Lung (tissue), 12 donors: ENCODE results near the gene HECTD4. TPM values are rescaled to one million over a fixed set of nuclear protein-coding genes. Genes with fewer than 3 reads are reported as not detected.

ENCODE experiments used
- ATAC-seq: fragments of 200-7000 bp; cut with Tn5 transposase; one replicate; pipeline ENCODE4 v1.9.1; 2020; ENCODE audit warnings: moderate number of reproducible peaks; ENCODE audit not compliant: insufficient read depth, low FRiP score
- DNase-seq, 3 donors: peaks; one replicate each; pipeline ENCODE4 v3.0.0-alpha.2; 2013 to 2017
- H3K27ac ChIP-seq, 2 donors: one replicate each; pipeline ENCODE4 v1.5.1; 2013; ENCODE audit warnings: mild to moderate bottlenecking in 2 of 2, moderate library complexity in 2 of 2, control low read depth in 1 of 2, inconsistent platforms in 1 of 2, low read depth in 1 of 2, low read length in 1 of 2
- H3K27me3 ChIP-seq, 3 donors: one replicate each; pipeline ENCODE4 v1.5.1; 2013; ENCODE audit warnings: low read length in 2 of 3; ENCODE audit not compliant: control insufficient read depth in 3 of 3, insufficient read depth in 3 of 3
- H3K36me3 ChIP-seq, 4 donors: one replicate each; pipeline ENCODE4 v1.5.1; 2013; ENCODE audit warnings: low read length in 4 of 4, mild to moderate bottlenecking in 1 of 4, moderate library complexity in 1 of 4; ENCODE audit not compliant: control insufficient read depth in 4 of 4, insufficient read depth in 4 of 4
- H3K4me1 ChIP-seq, 5 donors: one replicate each; pipeline ENCODE4 v1.5.1; 2013; ENCODE audit warnings: low read length in 5 of 5, mild to moderate bottlenecking in 2 of 5, moderate library complexity in 1 of 5; ENCODE audit not compliant: control insufficient read depth in 5 of 5, insufficient read depth in 5 of 5
- H3K4me3 ChIP-seq: one replicate; pipeline ENCODE4 v1.5.1; 2013; ENCODE audit warnings: mild to moderate bottlenecking, control low read depth, moderate library complexity
- H3K9ac ChIP-seq, 2 donors: one replicate each; pipeline ENCODE4 v1.5.1; 2013; ENCODE audit warnings: low read length in 2 of 2, control low read depth in 1 of 2; ENCODE audit not compliant: insufficient read depth in 1 of 2
- H3K9me3 ChIP-seq, 4 donors: one replicate each; pipeline ENCODE4 v1.5.1; 2013; ENCODE audit warnings: low read length in 3 of 4, mild to moderate bottlenecking in 1 of 4, moderate library complexity in 1 of 4; ENCODE audit not compliant: control insufficient read depth in 4 of 4, insufficient read depth in 3 of 4
- WGBS, 2 donors: extraction: QIAGEN DNeasy Blood & Tissue Kit; methylation state at CpG; one replicate each; pipeline ENCODE4 v1.1.7; 2013; 5-methylcytosine and 5-hydroxymethylcytosine counted together
- polyA plus RNA-seq, 2 donors: library from polyadenylated mRNA; stranded (reverse); fragments of 200-250 nt; gene quantifications; one replicate each; pipeline ENCODE4 v1.2.1, GENCODE V29; 2013
- total RNA-seq, 2 donors: library from RNA; depleted of rRNA in 1 of 2; stranded (reverse); fragments of >200 nt in 1 of 2; gene quantifications; one replicate each; pipeline ENCODE4 v1.2.1, GENCODE V29; 2014 to 2021
- TF ChIP-seq, protein P1 (sequence below): IDR thresholded peaks from 2 replicates; pipeline ENCODE4 v1.5.1; 2012; ENCODE audit warnings: mild to moderate bottlenecking; ENCODE audit errors: control extremely low read depth, extremely low read depth
- donor health status: control.
- donor health status: control.
- donor health status: Bipolar disorder and iron deficiency.
- donor health status: healthy.
- donor health status: DM: yes; HTN: yes; CAD: no.

HECTD4 gene
- total and polyA plus RNA-seq, 4 donors = 4.5 to 96.5 (median 35.7) TPM

- Histone ChIP-seq H3K4me1 (peaks cover 0 to 2% (median 0%) of the 10 kb centered on the region in 5 donors), H3K9ac (no peak overlapping the region), H3K9me3 (no peaks in the 10 kb centered on the region), H3K4me3 (no peak overlapping the region), H3K27me3 (no peaks in the 10 kb centered on the region), H3K36me3 (peaks cover 0 to 25% (median 16%) of the 10 kb centered on the region in 4 donors), H3K27ac (no peak overlapping the region)
- ATAC-seq (no peak), DNase-seq (no peak)
- WGBS, 2 donors = 97 to 100% methylated on average over 3 of the region's 3 CpGs
- TF ChIP-seq, protein P1, sequence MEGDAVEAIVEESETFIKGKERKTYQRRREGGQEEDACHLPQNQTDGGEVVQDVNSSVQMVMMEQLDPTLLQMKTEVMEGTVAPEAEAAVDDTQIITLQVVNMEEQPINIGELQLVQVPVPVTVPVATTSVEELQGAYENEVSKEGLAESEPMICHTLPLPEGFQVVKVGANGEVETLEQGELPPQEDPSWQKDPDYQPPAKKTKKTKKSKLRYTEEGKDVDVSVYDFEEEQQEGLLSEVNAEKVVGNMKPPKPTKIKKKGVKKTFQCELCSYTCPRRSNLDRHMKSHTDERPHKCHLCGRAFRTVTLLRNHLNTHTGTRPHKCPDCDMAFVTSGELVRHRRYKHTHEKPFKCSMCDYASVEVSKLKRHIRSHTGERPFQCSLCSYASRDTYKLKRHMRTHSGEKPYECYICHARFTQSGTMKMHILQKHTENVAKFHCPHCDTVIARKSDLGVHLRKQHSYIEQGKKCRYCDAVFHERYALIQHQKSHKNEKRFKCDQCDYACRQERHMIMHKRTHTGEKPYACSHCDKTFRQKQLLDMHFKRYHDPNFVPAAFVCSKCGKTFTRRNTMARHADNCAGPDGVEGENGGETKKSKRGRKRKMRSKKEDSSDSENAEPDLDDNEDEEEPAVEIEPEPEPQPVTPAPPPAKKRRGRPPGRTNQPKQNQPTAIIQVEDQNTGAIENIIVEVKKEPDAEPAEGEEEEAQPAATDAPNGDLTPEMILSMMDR = no peak
Observed at GRCh38 chr12:112296183-112296582, 86.0 kb downstream of the HECTD4 start.

GRCh38 chr12:112294793-112295192, 87.4 kb downstream of the HECTD4 start:
- Histone ChIP-seq H3K27me3 (no peaks in the 10 kb centered on the region), H3K4me3 (no peak overlapping the region), H3K9me3 (no peaks in the 10 kb centered on the region), H3K27ac (no peak overlapping the region), H3K36me3 (peaks cover 0 to 25% (median 17%) of the 10 kb centered on the region in 4 donors), H3K9ac (no peak overlapping the region), H3K4me1 (peaks cover 0 to 2% (median 0%) of the 10 kb centered on the region in 5 donors)
- ATAC-seq (no peak), DNase-seq (no peak)
- WGBS, 2 donors = 91 to 93% methylated on average over 9 of the region's 9 CpGs
- TF ChIP-seq, protein P1 = no peak

DNA sequence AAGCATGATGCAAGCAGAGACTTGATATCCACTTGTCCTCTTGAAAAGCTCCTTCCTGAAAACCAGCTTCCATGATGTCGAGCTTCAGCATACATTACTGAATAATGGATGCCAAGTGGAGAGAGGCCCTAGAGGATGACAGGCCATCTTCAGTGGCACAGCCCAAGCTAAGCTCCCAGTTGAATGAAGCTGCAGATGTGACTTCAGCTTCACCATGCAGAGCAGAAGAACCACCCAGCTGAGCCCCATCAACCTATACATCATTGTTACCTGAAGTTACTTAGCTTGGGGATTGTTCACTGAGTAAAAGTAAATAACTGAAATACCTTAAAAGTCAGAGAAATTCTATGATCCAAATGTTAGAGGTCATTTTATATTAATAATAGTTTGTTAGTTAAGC, 93.6 kb downstream of the HECTD4 start:
- Histone ChIP-seq H3K9ac (no peak overlapping the region), H3K9me3 (peaks cover 0 to 7% (median 4%) of the 10 kb centered on the region in 4 donors), H3K27ac (no peak overlapping the region), H3K4me1 (peaks cover 0 to 9% (median 6%) of the 10 kb centered on the region in 5 donors), H3K36me3 (peaks cover 0 to 10% (median 7%) of the 10 kb centered on the region in 4 donors), H3K4me3 (no peak overlapping the region), H3K27me3 (no peaks in the 10 kb centered on the region)
- no peak for ATAC-seq
- no peak for DNase-seq
- TF ChIP-seq, protein P1 = no peak
- WGBS, 2 donors = 97 to 98% methylated on average over 1 of the region's 1 CpG
